LNCaP clone FGC (cell line): ENCODE results near the gene QPRT.
"Not testable (repeated sequence)": the region's sequence is repeated elsewhere in the genome, so short reads cannot be mapped to it uniquely, and the experiment has no call there.

Source experiments
- DNase-seq: peaks from one replicate; pipeline ENCODE4 v3.0.0-alpha.2; 2011; ENCODE audit warnings: low read depth
- H3K4me3 ChIP-seq: 2 replicates; pipeline ENCODE4 v1.5.1; 2011; ENCODE audit warnings: mild to moderate bottlenecking, low read depth, low read length, control low read depth
- CTCF ChIP-seq: IDR thresholded peaks from 2 replicates; pipeline ENCODE4 v1.5.1; 2012; ENCODE audit warnings: mild to moderate bottlenecking; ENCODE audit not compliant: control insufficient read depth, insufficient read depth; ENCODE audit errors: extremely low read depth

QPRT gene

DNA sequence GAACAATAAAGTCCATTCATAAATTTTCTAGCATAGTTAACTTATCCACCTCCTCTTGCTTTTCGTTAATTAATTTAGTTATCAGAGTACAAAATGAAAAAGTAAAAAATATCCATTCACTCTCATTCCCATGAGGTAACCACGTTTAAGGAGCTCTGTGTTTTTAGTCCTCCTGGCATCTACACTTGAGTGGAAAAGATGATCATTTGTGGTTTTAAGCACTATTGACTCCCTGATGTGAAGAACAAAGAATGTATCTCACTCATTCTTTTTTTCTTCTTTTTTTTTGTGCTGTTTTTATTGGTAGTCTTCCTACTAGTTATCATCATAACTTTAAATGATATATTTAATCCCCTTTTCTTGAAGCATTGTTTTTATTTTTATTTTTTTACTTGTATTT lies 26.1 kb downstream of the QPRT start:
- TF ChIP-seq CTCF, result no peak
- no peak for DNase-seq
- no peak overlapping the region for H3K4me3 ChIP-seq

- not testable (repeated sequence) for DNase-seq, H3K4me3 ChIP-seq
Measured at GRCh38 chr16:29707160-29707559, 28.2 kb downstream of the QPRT start.

DNA sequence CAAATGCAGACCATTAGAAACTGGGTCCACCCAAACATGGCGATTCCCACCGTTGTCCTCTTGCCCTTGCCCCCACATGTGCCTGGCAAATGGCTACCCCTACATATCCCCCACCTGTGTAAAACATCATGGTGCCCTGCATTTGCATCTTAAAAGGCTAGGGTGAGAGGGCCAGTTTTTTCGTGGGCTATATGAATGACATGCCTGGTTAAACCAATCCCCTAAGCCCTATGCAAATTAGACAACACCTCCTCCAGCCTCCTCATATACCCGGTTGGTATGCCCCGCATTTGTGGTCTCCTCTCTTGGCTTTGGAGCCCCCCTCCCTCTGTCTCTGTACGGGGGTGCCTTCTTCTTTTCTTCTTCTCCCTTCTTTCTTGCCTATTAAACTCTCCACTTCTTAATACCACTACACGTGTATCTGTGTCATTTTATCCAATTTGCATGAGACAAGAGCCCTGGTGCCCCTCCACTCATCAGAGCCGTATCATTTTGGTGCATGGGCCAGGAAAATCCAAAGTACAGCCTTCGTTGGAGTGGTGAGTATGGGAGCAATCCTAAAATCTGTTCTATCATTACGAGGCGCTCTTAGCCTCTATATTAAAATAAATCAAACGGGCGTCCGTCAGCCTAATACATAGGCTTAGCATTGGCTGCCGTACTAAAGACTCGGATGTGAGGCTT lies 30.1 kb downstream of the QPRT start:
- TF ChIP-seq CTCF, result no peak
- DNase-seq, result no peak
- H3K4me3 ChIP-seq, result no peak overlapping the region

- not testable (repeated sequence) for DNase-seq, H3K4me3 ChIP-seq
Measured at GRCh38 chr16:29709657-29710056, 30.7 kb downstream of the QPRT start.

DNA sequence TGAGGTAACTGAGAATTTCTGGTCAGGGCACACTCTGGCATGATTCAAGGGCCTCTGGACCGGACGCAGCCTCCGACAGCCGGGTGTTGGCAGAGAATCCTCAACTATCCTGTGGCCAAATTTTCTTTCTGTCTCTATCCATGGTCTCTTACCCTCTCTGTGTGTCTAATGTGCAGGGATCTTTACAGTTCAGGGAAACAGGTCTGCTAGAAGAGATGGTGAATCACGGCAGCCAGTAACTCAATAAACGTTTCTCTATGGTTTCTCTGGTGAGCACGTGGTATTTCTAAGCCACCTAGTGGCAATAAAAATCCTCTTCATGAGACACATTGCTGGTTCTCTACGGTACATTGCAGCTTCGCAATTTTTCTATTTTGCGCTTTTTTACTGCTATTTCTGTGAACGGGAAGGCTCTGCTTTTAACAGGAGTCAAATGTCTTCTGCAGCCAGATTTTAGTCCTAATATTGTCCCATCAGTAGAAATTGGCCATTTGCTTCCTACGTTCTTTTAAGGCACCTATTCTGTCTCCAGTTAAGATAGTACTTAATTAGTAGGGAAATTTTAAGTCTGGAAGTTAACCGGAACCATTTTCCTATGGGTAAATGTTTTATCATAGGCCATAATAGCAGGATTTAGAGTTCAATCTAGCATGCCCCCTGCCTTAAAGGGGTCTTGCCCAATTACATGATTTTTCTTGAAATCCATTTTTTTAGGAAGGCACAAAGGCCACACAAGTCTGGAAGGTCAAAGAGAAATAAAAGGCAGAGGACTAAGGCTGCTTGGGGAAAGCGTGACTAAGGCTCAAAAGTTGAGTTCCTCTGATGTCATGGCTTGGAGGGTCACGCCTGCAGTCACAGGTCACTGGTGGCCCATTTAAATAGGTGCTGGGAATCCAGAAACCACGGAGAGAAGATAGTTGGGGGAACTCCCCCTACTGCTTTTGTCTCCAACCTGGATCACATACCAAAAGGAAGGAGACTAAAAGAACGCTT lies 31.5 kb downstream of the QPRT start:
- no peak for TF ChIP-seq CTCF
- DNase-seq, result no peak
- no peak overlapping the region for H3K4me3 ChIP-seq

GRCh38 chr16:29712809-29713208 lies 33.8 kb downstream of the QPRT start:
- TF ChIP-seq CTCF, result no peak
- no peak overlapping the region for H3K4me3 ChIP-seq
- DNase-seq, result no peak

- H3K4me3 ChIP-seq, result no peak overlapping the region
- TF ChIP-seq CTCF, result no peak
Measured at GRCh38 chr16:29714396-29714795, 35.4 kb downstream of the QPRT start.

More at GRCh38 chr16:29714396-29714795, 35.4 kb downstream of the QPRT start:
- no peak for DNase-seq
